NCI-H510A treated with DMSO at 0.1 percent for 48 hours (cell line): ENCODE measurements around the gene PRDM4.

ENCODE experiments used
- DNase-seq: peaks from one replicate; lab custom pipeline; 2025; lab: John Stamatoyannopoulos, UW

The PRDM4 gene

GRCh38 chr12:107760809-107761501, at the start of gene PRDM4:
Gene PRDM4, minus strand, starts transcription at chr12:107761137. Its CDS starts 622 bp downstream, at chr12:107760515.
- peak; percentile 66 for DNase-seq

- no peak for DNase-seq
These were observed 46.7 kb upstream of the PRDM4 start for GRCh38 chr12:107807471-107808150.

GRCh38 chr12:107805488-107806180, 44.7 kb upstream of the PRDM4 start:
- DNase-seq, result no peak

- DNase-seq, result no peak
These were observed 42.2 kb upstream of the PRDM4 start for GRCh38 chr12:107803092-107803491.

GRCh38 chr12:107801150-107801549, 40.2 kb upstream of the PRDM4 start:
- no peak for DNase-seq

- DNase-seq, result no peak
These were observed 37.6 kb upstream of the PRDM4 start for GRCh38 chr12:107798580-107798979.

GRCh38 chr12:107794451-107794850, 33.5 kb upstream of the PRDM4 start:
- DNase-seq, result no peak

GRCh38 chr12:107791465-107792089, 30.6 kb upstream of the PRDM4 start:
- DNase-seq, result no peak

- no peak for DNase-seq
These were observed 27.9 kb upstream of the PRDM4 start for GRCh38 chr12:107788690-107789458.

- no peak for DNase-seq
These were observed 27.3 kb upstream of the PRDM4 start for GRCh38 chr12:107788281-107788680.

- no peak for DNase-seq
These were observed 22.8 kb upstream of the PRDM4 start for GRCh38 chr12:107783406-107784376.

GRCh38 chr12:107782067-107782466, 21.1 kb upstream of the PRDM4 start:
- DNase-seq, result no peak

- no peak for DNase-seq
These were observed 19.4 kb upstream of the PRDM4 start for GRCh38 chr12:107780298-107780697.

GRCh38 chr12:107779077-107779831, 18.3 kb upstream of the PRDM4 start:
- no peak for DNase-seq

- no peak for DNase-seq
These were observed 17.6 kb upstream of the PRDM4 start for GRCh38 chr12:107778383-107779025.

GRCh38 chr12:107776171-107776570, 15.2 kb upstream of the PRDM4 start:
- no peak for DNase-seq

- DNase-seq, result no peak
These were observed 14.3 kb upstream of the PRDM4 start for GRCh38 chr12:107775093-107775721.

- no peak for DNase-seq
These were observed 13.6 kb upstream of the PRDM4 start, which contains the start of gene ASCL4 for GRCh38 chr12:107774349-107775029. Gene ASCL4, plus strand, starts transcription at chr12:107774704. Its CDS starts 515 bp downstream, at chr12:107775219.
